Liver (tissue), 3 donors: Measurements from ENCODE around the gene DHRS12.

Source experiments
- CTCF ChIP-seq: fragments of 150-350 bp; IDR thresholded peaks from 2 replicates; pipeline ENCODE4 v1.5.1; 2017; ENCODE audit warnings: improper control_type of control experiment, low read depth, low read length; ENCODE audit not compliant: missing input control
- HNF4G ChIP-seq: IDR thresholded peaks from 2 replicates; pipeline ENCODE4 v1.6.1; 2016; ENCODE audit warnings: antibody characterized with exemption
- JUND ChIP-seq, 2 donors: IDR thresholded peaks; 2 replicates each; pipeline ENCODE4 v1.6.1; 2016; ENCODE audit warnings: antibody characterized with exemption in 2 of 2
- RAD21 ChIP-seq, 2 donors: IDR thresholded peaks; 2 replicates each; pipeline ENCODE4 v1.6.1; 2016; ENCODE audit warnings: antibody characterized with exemption in 2 of 2, mild to moderate bottlenecking in 2 of 2
- REST ChIP-seq: IDR thresholded peaks from 2 replicates; pipeline ENCODE4 v1.6.1; 2016; ENCODE audit warnings: antibody characterized with exemption, mild to moderate bottlenecking
- RXRA ChIP-seq, 2 donors: IDR thresholded peaks; 2 replicates each; pipeline ENCODE4 v1.6.1; 2017 to 2018; ENCODE audit warnings: antibody characterized with exemption in 2 of 2, mild to moderate bottlenecking in 1 of 2
- SP1 ChIP-seq: IDR thresholded peaks from 2 replicates; pipeline ENCODE4 v1.6.1; 2018; ENCODE audit warnings: antibody characterized with exemption, mild to moderate bottlenecking
- TAF1 ChIP-seq: conservative IDR thresholded peaks from 2 replicates; pipeline ENCODE4 v1.6.1; 2016; ENCODE audit warnings: antibody characterized with exemption, mild to moderate bottlenecking
- YY1 ChIP-seq: IDR thresholded peaks from 2 replicates; pipeline ENCODE4 v1.6.1; 2016; ENCODE audit warnings: antibody characterized with exemption, mild to moderate bottlenecking
- ZBTB33 ChIP-seq: IDR thresholded peaks from 2 replicates; pipeline ENCODE4 v1.6.1; 2016; ENCODE audit warnings: antibody characterized with exemption
- donor health status: healthy.
- donor health status: healthy.

- no peak for TF ChIP-seq CTCF
- TF ChIP-seq TAF1: no peak
- no peak for TF ChIP-seq SP1
- TF ChIP-seq RXRA (IDR thresholded peaks at IDR 0.05): no peak
- TF ChIP-seq ZBTB33: no peak
- no peak for TF ChIP-seq REST
- TF ChIP-seq HNF4G: no peak
- TF ChIP-seq YY1: no peak
- TF ChIP-seq JUND (IDR thresholded peaks at IDR 0.05): no peak
- TF ChIP-seq RAD21 (IDR thresholded peaks at IDR 0.05): peak in 1 of 2 donors; percentile 46
These were observed 22.5 kb downstream of the DHRS12 start for GRCh38 chr13:51781246-51782022.
